ENCODE measurements around the gene NFKBIZ.

- TF ChIP-seq, protein P1, sequence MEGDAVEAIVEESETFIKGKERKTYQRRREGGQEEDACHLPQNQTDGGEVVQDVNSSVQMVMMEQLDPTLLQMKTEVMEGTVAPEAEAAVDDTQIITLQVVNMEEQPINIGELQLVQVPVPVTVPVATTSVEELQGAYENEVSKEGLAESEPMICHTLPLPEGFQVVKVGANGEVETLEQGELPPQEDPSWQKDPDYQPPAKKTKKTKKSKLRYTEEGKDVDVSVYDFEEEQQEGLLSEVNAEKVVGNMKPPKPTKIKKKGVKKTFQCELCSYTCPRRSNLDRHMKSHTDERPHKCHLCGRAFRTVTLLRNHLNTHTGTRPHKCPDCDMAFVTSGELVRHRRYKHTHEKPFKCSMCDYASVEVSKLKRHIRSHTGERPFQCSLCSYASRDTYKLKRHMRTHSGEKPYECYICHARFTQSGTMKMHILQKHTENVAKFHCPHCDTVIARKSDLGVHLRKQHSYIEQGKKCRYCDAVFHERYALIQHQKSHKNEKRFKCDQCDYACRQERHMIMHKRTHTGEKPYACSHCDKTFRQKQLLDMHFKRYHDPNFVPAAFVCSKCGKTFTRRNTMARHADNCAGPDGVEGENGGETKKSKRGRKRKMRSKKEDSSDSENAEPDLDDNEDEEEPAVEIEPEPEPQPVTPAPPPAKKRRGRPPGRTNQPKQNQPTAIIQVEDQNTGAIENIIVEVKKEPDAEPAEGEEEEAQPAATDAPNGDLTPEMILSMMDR (IDR thresholded peaks at IDR 0.05; ENCODE audit: insufficient read depth, low read length) = no peak
- TF ChIP-seq REST (IDR thresholded peaks at IDR 0.05; ENCODE audit: insufficient replicate concordance, low read depth) (no peak), POLR2AphosphoS5 (IDR thresholded peaks at IDR 0.05; ENCODE audit: low read depth) (no peak)
Observed at GRCh38 chr3:101801174-101801573, 48.1 kb upstream of the NFKBIZ start.
